Epidermal melanocyte (primary cell): ENCODE measurements around the gene C15orf39.

ENCODE experiments used
- DNase-seq: peaks from one replicate; pipeline ENCODE4 v3.0.0; 2011; ENCODE audit warnings: low spot score; ENCODE audit not compliant: insufficient read length

Gene C15orf39

GRCh38 chr15:75195766-75196241 lies 5.9 kb upstream of the C15orf39 start:
- DNase-seq, result no peak

DNA sequence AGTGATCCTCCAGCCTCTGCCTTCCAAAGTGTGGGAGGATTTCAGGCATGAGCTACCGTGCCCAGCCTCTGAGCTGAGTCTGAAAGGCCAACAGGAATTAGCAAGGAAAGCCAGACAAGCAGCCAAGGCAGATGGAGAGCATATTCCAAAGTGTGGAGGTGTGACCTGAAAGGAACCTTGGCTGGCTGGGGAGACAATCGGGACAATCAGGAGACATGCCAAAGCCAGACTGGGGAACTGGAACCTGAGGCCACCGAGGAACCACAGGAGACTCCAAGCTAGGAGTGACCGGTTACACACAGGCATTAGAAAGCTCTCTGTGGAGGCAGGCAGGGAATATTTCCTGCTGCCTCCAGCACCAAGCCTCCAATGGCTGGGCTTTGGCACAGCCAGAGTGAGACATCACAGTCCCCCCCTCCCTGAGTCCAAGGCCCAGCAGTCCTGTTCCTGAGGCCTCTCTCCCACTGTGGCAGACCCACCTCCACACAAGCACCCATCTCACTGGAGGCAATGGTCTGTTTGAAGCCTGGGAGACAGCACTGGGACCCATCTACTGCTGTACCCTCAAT lies 4.5 kb upstream of the C15orf39 start:
- DNase-seq, result no peak

GRCh38 chr15:75198560-75199356 lies 2.9 kb upstream of the C15orf39 start:
- no peak for DNase-seq

DNA sequence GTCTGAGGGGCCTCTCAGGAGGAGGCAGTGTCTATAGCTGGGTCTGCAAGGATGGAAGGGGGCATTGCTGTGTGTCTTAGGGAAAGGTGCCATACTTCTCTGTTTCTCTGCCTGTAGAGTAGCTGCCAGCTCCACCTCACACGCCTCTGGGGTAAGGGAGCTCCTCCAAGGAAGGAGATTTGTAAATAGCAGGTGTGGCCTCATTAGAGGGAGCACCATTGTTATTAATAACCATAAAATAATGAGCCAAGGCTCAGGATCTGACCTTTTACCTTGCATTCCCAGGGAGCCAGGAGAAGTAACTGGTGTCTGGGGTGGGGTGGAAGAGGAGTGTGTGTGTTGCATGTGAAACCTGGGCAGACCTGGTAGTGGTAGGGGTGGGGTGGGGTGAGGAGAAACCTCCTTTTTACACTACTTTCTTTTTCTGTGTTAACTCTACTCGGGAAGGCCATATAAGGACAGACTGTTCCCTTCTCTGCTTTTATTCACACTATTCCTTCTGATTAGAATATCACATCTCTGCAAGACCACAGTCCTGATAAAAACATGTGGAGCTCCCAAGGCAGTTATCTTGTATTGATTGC lies 2.2 kb upstream of the C15orf39 start:
- DNase-seq, result no peak

GRCh38 chr15:75200391-75200764 lies 1.3 kb upstream of the C15orf39 start:
- no peak for DNase-seq

- no peak for DNase-seq
Observed at GRCh38 chr15:75200765-75201615, 692 bp upstream of the C15orf39 start.

- peak; percentile 76 for DNase-seq
Observed at GRCh38 chr15:75202251-75203016, 752 bp downstream of the C15orf39 start.

GRCh38 chr15:75203017-75203907 lies 1.6 kb downstream of the C15orf39 start:
- no peak for DNase-seq

DNA sequence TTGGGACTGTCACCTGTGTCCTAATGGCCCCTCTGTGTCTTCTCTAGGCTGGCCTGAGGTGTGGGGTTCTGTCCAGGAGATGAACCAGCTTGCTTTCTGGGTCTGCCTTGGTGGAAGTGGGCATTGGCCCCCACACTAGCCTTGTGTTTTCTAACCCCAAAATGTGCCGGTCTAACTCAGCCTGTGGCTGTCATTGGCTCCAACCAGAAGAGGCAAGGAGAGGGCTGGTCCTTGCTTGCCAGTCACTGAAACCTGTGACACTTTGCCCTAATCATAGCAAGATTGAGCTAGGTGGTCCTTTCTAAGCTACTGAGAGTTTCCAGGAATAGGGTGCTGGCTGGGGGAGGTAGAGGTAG lies 2.2 kb downstream of the C15orf39 start:
- no peak for DNase-seq

GRCh38 chr15:75204340-75205063 lies 2.8 kb downstream of the C15orf39 start:
- peak; percentile 99 for DNase-seq

GRCh38 chr15:75205064-75205395 lies 3.3 kb downstream of the C15orf39 start:
- no peak for DNase-seq

- DNase-seq, result no peak
Observed at GRCh38 chr15:75206006-75206405, 4.3 kb downstream of the C15orf39 start.

DNA sequence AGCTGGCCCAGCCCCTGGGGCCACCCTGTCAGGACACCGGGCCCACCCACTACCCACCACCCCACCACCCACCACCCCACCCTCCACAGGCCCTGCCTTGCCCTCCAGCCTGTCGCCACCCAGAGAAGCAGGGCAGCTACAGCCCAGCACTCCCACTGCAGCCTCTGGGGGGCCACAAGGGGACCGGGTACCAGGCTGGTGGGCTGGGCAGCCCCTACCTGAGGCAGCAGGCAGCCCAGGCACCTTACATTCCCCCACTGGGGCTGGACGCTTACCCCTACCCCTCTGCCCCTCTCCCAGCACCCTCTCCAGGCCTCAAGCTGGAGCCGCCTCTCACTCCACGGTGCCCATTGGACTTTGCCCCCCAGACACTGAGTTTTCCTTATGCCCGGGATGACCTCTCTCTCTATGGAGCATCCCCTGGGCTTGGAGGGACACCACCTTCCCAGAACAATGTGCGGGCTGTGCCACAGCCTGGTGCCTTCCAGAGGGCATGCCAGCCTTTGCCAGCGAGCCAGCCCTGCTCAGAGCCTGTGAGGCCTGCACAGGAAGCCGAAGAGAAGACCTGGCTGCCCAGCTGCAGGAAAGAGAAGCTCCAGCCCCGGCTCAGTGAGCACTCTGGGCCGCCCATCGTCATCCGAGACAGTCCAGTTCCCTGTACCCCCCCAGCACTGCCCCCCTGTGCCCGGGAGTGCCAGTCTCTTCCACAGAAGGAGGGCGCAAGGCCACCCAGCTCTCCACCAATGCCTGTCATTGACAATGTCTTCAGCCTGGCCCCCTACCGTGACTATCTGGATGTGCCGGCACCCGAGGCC lies 5.3 kb downstream of the C15orf39 start:
- no peak for DNase-seq

- no peak for DNase-seq
Observed at GRCh38 chr15:75207618-75208500, 6.2 kb downstream of the C15orf39 start.

DNA sequence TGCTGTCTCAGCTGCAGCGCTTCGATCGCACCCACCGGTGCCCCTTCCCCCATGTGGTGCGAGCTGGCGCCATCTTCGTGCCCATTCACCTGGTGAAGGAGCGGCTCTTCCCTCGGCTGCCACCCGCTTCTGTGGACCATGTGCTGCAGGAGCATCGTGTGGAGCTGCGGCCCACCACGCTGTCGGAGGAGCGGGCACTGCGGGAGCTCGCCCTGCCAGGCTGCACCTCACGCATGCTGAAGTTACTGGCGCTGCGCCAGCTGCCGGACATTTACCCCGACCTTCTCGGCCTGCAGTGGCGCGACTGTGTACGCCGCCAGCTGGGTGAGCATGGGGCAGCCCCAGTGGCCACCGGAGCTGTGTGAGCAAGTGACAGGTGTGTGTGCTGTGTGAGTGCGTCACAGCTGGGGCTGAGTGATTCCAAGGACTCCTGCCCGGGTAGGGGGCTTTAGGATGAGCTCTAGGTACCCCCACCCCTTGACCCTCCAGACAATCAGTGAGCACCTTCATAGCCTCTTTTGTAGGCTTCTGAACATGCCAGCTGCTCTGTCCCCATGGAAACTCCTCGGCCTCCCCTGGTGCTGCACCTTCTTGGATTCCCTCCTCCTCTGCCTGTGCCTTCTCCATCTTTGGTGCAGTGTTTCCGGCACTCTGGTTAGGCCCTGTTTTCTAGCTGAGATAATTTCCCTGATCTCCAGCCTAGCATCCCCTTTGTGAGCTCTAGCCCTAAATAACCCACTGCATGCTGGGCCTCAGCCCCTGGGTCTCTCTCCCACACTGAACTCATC lies 7.0 kb downstream of the C15orf39 start:
- DNase-seq, result no peak

GRCh38 chr15:75209289-75209676 lies 7.6 kb downstream of the C15orf39 start:
- no peak for DNase-seq

- DNase-seq, result no peak
Observed at GRCh38 chr15:75210811-75211230, 9.1 kb downstream of the C15orf39 start.
